HT1080 (cell line): ENCODE data around the gene ENPP3. TPM values are rescaled to one million over a fixed set of nuclear protein-coding genes. Genes with fewer than 3 reads are reported as not detected.
"Not testable (repeated sequence)": the region's sequence is repeated elsewhere in the genome, so short reads cannot be mapped to it uniquely, and the experiment has no call there.

Experiments used
- DNase-seq: peaks from one replicate; pipeline ENCODE4 v3.0.0-alpha.2; 2015; ENCODE audit warnings: low read depth
- total RNA-seq: library from RNA; depleted of rRNA; stranded (reverse); fragments of >200 nt; shearing (Covaris generic); gene quantifications from 2 replicates; pipeline ENCODE4 v1.2.3, GENCODE V29; 2014

The ENPP3 gene
- total RNA-seq, 1 experiment from 2014 or later: 0.05 TPM

DNA sequence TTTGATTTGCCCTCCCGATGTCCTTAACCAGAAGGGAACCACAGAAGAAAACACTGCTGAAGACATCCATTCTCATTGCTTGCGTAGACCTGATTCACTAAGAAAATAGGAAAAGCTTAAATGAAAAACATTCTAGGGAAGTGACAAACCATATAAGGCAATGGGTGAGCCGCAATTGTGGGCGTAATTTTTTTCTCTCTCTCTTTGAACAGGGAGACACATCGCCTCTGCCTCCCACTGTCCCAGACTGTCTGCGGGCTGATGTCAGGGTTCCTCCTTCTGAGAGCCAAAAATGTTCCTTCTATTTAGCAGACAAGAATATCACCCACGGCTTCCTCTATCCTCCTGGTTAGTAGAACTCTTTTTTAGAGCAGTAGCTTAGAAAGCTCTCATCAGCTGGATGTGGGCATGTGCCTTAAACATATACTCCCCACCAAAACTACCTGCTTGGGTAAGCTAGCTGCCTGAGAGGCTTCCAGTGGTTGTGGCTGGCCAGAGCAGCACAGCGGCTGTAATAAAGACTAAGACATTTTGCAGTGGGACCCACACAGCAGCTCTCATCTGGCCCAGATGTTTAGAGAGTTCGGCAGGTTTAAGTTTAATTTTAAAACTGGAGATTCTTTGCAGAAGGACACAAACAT is 96.4 kb downstream of the ENPP3 start:
- DNase-seq: peak; percentile 77

DNA sequence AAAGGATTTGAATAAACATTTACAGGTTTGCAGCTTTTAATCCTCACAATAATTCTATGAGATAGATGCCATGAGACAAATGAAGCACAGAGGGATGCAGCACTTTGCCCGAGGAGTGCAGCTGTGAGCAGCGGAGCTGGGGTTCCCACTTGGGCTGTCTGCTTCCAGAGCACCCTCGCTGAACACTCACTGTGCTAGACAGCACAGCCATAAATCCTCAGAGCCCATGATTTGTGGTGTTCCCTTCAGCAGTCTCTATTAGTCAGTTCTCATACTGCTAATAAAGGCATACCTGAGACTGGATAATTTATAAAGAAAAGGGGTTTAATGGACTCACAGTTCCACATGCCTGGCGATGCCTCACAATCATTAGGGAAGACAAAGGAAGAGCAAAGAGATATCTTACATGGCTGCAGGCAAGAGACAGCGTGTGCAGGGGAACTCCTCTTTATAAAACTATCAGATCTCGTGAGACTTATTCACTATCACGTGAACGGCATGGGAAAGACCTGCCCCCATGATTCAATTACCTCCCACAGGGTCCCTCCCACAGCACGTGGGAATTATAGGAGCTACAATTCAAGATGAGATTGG is 99.0 kb downstream of the ENPP3 start:
- no peak for DNase-seq

DNA sequence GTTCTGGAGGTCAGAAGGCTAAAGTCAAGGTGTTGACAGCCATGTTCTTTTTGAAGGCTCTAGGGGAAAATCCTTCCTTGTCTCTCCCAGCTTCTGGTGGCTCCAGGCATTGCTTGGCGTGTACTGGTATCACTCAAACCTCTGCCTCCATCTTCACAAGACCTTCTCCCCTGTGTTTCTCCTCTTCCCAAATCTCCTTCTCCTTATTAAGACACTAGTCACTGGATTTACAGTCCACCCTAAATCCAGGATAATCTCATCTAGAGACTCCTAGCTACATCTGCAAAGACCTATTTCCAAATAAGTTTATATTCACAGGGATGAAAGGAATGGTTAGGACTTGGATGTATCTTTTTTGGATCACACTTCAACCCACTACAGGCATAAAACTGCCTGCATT is 99.7 kb downstream of the ENPP3 start:
- no peak for DNase-seq

DNA sequence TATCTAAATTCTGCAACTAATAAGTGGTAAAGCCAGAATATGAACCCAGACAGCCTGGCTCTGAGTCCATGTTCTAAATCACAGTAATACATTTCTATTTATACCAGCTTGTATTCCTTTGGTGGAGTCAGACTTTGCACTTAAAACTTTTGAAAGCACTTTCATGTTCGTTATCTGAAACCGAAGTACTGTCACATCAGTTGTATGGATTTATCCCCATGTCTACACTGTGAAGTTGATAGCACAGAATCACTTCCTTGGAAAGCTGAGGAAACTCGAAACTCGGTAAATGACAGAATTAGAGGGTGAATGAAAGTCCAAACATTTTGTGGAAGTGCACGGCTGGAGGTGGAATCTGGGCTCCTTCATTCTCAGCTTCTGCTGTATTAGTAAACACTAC is 102.0 kb downstream of the ENPP3 start:
- DNase-seq: no peak

DNA sequence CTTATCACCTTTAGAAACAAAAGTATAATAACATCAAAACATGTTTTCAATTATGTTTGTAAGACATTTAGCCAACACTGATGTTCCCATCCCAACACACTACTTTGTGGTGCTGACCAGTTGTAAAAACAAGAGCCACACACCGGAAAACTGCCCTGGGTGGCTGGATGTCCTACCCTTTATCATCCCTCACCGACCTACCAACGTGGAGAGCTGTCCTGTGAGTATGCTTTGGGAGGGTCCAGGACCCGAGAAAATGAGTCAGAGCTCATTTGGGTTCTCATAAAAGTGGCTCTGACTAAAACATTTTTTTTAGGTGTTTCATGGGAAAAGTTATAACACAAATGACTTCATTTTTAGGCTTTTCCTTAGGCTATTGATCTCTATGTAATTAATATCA is 103.1 kb downstream of the ENPP3 start:
- DNase-seq: peak; percentile 61

DNA sequence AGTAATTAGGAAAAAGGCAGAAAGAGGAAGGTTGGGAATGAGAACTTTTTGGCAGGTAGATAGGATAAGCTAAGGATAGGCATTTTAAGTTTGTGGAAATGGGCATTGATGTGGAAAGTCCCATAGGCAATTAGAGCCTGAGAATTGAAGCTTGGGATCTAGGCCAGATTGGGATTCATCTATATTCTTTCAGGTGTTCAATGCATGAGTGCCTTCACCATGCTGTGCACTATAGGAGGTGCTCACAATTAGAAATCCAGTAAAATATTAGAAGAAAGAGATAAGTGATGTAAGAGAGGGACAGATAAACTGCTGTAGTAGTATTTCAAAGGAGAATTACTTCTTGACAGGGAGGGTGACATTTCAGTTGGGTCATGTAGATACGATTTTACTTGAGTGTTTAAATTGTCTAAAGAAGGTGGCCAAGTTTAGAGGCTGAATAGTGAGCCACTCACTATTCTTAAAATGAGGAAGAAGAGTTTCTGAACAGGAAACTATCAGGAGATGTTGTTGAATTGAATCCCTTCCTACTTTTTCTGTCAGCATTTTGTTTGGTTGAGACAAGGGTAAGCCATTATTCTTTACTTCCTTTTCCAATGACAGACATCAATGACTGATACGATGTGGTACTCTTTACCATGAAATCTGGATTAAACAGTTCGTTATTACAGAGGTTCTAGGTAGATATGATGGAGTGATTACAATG is 104.7 kb downstream of the ENPP3 start:
- DNase-seq: no peak

DNA sequence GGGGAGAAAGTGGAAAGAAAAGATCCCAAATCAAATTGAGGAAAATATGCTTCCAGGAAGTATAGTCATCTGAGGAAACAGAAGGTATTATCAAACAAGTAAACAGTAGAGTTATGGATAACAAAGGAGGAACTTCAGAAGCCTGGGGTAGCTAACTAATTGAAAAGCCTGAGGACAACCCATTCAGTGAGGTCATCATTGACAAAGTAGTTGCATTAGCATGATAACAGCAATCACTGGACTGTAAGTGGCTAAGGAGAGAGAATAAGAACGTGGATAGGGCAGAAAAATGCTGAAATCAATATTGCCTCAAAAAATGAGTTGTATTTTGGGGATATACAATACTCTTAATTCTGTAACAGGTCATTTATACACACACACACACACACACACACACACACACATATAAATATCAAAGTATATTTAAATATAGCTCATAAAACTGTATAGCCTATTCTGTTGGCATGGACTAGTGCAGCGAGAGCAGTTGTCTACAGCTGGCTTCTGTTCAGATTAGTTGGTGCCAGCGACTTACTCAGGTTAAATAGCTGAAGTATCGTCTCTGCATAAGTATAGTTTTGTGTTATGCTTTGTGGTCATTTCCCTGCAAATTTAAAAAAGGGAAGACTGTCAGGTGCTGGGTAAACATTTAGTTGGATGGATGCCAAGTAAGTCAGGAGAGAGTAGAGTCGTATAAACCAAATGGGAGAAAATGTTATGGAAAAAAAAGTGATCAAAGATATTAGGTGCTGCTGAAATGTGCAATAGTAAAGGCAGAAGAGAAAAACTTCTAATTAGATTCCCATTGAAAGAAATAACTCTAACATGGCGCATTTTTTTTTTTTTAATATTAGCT is 107.6 kb downstream of the ENPP3 start:
- no peak for DNase-seq

DNA sequence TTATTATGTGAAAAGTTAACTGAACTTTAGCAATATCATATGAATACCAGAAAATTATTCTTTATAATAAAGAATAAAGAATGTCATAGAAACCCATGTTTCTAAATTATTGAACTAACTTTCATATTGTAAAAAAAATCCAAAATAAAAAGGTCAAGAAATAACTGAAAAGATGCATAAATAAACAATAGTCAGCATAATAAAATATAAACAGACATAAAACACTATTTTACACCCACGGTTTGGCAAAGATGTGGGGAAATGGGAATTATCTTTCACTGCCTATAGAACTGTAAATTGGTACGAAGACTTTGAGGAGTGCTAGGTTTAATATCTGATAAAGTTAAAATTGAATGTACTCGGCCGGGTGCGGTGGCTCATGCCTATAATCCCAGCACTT is 108.4 kb downstream of the ENPP3 start:
- DNase-seq: no peak

DNA sequence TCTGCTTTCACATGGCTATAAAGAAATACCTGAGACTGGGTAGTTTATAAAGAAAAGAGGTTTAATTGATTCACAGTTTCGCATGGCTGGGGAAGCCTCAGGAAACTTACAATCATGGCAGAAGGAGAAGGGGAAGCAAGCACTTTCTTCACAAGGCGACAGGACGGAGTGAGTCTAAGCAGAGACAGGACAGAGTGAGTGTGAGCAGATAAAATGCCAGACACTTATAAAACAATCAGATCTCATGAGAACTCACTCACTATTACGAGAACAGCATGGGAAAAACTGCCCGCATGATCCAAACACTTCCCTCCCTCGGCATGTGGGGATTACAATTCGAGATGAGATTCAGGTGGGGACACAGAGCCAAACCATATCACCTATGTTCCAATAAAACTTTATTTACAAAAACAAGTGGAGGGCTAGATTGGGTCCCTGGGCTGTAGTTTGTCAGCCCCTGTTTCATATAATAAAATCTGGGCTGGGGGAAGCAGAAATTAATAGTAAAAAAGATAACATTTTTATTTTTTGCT is 110.8 kb downstream of the ENPP3 start:
- DNase-seq: no peak

DNA sequence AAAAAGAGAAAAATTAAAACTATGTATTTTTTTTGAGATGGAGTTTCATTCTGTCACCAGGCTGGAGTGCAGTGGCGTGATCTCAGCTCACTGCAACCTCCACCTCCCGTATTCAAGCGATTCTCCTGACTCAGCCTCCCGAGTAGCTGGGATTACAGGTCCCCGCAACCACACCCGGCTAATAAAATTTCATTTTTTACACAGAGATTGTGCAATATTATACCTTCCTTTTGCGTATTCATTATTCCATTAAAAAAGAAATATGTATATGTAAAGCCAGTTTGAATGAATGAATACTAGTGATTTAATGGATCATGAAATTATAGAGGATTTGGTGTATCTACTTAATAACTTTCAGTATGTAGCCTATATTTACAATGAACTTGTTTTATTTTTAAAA is 111.9 kb downstream of the ENPP3 start:
- DNase-seq: no peak

DNA sequence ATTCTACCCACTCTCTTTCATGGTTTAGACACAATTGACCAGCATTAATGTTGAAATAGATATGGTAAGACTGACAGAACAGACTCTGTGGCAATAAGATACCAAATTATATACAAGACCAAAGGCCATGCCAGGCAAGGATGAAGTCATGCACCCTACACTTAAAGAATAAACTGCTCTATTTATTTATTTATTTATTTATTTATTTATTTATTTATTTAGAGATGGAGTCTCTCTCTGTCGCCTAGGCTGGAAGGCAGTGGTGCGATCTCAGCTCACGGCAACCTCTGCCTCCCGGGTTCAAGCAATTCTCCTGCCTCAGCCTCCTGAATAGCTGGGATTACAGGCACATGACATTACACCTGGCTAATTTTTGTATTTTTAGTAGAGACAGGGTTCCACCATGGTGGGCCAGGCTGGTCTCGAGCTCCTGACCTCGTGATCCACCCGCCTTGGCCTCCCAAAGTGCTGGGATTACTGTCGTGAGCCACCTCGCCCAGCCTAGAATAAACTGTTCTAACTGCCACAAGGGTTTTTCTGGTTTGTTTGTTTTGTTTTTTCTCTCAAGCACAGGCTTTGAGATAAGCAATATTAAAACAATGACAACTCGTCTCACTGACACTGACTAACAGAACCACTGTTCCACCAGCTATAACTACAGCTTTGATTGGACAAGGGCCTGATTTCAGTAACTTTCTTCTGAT is 114.1 kb downstream of the ENPP3 start:
- DNase-seq: not testable (repeated sequence)

DNA sequence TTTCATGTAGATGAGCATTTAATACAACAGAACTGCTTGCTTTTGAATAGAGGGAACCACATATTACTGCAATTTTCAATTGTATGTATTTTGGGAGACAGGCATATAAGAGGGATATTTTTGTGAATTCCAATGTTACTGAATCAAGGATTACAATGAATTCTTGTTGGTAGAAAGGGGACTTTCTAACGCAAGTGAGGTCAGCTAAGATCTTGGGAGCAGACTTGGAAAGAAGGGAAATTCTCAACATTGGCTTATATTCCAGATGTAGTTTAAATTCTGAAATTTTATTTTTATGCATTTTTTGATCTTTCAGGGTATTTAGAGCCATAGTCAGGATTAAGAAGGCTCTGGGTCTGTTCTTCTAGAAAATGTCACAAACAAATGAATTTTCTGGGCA is 117.0 kb downstream of the ENPP3 start:
- no peak for DNase-seq

DNA sequence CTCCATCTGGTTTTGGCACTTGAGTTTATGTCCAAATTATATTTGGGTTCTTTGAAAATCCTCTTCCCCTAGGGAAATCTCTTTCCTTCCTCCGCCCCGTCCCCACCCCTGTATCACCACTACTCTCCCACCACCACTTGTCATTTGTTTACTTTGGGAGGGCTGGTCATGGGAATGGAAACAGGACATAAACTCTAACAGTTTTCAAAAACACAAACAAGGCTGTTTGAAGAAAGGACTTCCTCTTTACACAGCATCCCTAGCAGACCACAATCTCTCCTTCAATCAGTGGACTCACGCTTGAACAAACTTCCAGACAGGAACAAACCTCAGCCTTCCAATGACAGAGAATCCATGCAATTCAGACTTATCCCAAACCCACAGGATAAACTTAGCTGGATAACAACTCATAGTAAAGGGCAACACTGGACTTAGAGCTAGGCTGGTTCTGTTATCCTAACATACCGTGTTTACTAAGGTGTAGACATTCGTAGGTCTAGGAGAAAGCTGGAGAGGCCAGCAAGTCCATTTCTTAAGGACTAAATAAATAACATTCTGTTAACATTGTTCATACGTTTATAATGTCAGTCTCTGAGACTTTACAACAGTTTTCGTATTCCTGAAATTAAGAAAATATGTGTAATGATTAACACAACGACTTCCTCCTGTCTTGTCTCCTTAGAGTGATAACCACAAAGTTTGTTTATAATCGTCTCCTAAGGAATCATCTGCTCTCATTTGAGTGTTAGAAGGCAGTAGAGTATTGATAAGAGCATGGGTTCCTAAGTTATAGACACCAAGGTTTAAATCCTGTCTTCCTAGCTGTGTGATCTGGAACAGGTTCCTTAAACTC is 117.8 kb downstream of the ENPP3 start:
- DNase-seq: no peak

DNA sequence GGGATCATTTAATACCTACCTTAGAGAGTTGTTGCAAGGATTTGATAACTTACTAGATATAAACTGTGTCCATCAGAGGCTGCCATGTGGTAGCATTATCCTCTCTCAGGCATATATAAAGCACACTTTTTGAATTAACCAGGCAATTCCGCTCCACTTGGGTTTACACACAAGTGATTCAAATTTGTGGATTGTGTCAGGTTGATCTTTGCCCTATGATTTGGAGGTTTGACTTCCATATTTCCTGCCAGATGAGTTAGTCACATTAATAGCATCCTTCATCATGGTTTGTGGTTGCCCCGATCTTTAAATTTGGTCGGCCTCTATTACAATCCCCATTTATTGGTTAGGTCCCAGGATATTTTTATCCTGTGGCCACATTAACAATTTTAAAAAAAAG is 118.5 kb downstream of the ENPP3 start:
- peak; percentile 86 for DNase-seq

DNA sequence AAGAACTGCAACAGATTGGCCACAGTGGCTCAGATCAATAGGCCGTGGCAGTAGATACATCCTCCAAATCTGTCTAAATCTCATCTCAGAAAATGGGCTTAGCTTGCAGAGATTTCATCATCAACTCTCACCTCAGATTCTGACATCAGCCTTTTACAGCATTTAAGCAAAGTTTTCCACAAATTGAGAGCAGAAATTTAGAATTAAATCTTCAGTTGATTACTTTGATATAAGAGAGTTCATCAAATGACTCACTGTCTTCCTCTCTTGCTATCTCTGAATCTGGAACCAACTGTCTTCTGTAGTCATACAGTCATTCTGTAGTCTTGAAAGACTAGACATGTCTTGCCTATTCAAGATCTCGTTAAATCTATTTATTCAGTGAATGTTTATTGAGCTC is 118.9 kb downstream of the ENPP3 start:
- no peak for DNase-seq

DNA sequence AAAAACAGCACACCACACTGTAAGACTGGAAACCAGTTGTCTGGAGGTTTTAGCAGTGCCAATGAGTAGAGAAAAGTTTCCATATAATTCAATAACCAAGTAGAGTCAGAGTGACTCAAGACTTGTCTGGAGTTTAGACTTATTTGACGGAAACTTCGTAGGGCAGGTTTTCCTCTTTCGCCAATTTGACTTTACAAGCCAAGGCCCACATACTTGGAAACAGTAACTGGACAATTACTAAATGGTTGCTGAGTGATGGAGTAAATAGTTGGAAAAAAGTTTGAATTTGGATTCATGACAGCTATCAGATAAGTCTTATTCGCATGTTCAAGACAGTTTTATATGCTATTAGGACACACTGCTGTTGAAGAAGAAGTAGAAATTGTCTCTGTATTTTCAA is 121.8 kb downstream of the ENPP3 start:
- no peak for DNase-seq

DNA sequence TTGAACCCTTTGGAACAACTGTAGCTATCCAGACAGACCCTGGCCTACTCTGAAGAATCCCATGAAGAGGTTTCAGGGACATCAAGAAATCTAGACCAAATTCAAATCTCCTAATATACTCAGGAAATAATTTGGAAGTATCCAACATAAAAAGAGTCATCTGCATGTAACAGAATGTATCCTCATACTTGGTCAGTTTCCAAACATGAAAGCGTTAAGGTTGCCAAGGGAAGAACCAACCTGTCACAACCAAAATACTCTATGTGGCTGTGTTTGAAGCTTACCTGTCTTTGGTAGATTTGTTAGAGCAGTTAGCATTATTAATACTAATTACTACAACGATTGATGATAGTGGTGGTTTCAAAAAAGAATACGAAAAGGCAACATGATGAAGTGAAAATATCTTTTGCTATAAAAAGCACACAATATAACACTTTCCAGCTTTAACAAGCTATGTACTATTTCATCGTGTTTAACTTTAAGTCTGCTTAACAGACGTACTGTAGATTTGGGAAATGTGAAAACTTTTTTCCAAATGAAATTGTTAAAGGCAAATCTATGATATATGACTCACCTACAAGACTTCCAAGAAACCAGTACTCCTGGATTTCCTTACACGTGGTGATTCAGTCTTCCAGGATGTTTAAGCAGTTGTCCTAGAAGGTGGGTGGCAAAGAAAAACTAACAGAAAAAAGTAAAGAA is 124.1 kb downstream of the ENPP3 start:
- peak; percentile 72 for DNase-seq

DNA sequence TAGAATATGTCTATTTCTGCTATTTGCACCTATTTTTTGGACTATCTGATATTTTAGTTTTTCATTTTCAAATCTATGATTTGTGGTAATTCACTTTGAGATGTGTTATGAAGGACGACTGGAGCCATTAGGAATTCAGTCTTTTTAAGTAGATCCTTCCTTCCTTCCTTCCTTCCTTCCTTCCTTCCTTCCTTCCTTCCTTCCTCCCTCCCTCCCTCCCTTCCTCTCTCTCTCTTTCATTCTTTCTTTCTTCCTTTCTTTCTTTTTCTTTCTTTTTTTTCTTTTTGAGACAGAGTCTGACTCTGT is 124.6 kb downstream of the ENPP3 start:
- DNase-seq: no peak

DNA sequence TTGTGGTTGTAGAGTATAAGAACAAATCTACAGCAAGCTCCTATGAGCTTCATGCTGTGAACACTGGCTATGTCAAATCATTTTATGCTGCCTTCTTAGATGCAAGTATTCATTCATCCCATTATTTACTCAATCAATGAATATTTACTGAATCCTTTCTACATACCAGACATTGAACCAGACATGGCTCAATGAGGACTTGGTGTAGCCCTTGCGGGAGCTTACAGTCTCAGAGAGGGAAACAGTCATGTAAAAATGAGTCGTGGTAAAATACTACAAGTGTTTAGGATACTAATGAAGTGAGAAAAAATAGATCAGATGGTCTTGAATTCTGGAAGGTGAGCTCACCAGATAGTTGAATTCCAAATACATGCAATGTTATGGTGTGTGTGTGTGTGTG is 125.9 kb downstream of the ENPP3 start:
- no peak for DNase-seq

DNA sequence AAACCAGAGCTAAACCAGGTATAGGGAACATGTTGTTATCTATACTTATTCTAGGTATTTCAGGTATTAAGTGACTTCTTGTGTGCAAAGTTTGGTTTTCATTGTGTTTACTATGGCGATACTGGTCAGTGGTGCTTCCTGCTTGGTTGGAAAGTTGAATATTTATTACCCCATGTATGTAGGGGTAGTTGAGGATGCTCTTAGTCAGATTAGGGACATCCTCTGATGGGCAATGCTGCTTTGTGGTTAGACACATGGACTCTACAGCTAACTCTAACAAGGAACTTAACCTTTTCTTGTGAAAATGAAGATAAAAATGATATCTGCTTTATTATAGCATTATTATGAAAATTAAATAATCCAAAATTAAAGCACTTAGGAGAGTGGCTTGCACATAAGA is 126.6 kb downstream of the ENPP3 start:
- no peak for DNase-seq
